PFSK-1 (cell line): ENCODE data around the gene NFAM1.

Source experiments
- FOXP2 ChIP-seq: optimal IDR thresholded peaks from 2 replicates; pipeline ENCODE3; 2011; ENCODE audit warnings: borderline replicate concordance, control low read depth, inconsistent platforms; ENCODE audit not compliant: insufficient read depth; ENCODE audit errors: extremely low read length, extremely low read depth
- POLR2AphosphoS5 ChIP-seq: IDR thresholded peaks from 2 replicates; pipeline ENCODE4 v1.6.1; 2012; ENCODE audit warnings: low read depth, mild to moderate bottlenecking, control low read depth, low read length, moderate library complexity
- REST ChIP-seq, 2 experiments: IDR thresholded peaks; 2 replicates each; pipeline versions ENCODE4 v1.6.1 to v1.8.0; 2011 to 2012; ENCODE audit warnings: low read depth in 2 of 2, low read length in 2 of 2, control low read depth in 1 of 2, inconsistent platforms in 1 of 2, mild to moderate bottlenecking in 1 of 2, moderate library complexity in 1 of 2; ENCODE audit not compliant: insufficient read depth in 1 of 2
- SIN3A ChIP-seq: IDR thresholded peaks from 2 replicates; pipeline ENCODE4 v1.6.1; 2012; ENCODE audit warnings: mild to moderate bottlenecking, low read length, moderate library complexity, borderline replicate concordance; ENCODE audit not compliant: insufficient read depth
- TAF1 ChIP-seq: IDR thresholded peaks from 2 replicates; pipeline ENCODE4 v1.6.1; 2012; ENCODE audit warnings: low read length, control low read depth, borderline replicate concordance; ENCODE audit not compliant: insufficient read depth

GRCh38 chr22:42372976-42373375 is 59.2 kb downstream of the NFAM1 start:
- no peak for TF ChIP-seq POLR2AphosphoS5
- TF ChIP-seq SIN3A: no peak
- TF ChIP-seq REST (IDR thresholded peaks at IDR 0.05; ENCODE audit: insufficient read depth in 1 of 2, low read depth in 2 of 2, low read length in 2 of 2): no peak
- TF ChIP-seq TAF1: no peak
- TF ChIP-seq FOXP2: no peak
